HG03095 (cell line): ENCODE data around the gene ST13.
"Not testable (repeated sequence)": the region's sequence is repeated elsewhere in the genome, so short reads cannot be mapped to it uniquely, and the experiment has no call there.

Source experiments
- ATAC-seq: cut with Tn5 transposase; IDR thresholded peaks from one replicate; pipeline ENCODE4 v1.9.1; 2021; ENCODE audit warnings: moderate library complexity; ENCODE audit not compliant: unreplicated experiment

The ST13 gene

DNA sequence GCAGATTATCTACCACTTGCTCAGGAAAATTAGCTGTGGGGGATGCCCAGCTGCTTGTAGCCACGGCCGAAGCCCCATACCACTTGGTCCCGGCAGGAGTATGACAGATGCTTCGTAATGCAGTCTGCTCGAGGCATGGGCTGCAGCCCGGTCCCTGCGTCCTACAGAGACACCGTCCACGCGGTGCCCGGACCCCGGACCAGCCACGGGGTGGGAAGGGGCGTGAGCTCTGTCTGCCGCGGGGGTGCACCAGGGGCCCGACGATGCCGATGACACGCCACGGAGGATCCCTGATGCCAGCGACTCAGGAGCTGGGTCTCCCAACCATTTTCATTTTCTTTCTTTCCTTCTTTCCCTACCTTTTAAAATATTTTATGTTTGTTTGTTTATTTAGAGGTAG is 67.3 kb downstream of the ST13 start:
- ATAC-seq, result no peak

DNA sequence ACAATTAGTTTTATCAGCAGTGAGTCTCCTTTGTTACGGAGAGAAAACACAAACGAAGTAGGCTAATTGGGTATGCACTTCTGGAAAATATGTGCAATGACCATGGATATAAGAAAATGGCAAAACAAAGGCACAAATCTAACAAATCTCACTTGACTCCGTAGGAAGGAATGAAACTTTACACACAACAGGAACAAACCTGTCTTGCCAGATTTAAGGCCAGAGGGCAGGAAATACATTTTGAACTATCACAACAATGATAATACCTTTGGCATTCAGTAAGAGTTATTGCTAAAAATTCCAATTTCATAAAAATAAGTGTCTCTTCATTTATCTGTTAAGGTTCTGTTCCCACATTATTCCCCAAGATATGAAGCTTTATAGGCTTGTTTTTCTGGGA is 73.9 kb downstream of the ST13 start:
- ATAC-seq, result no peak

DNA sequence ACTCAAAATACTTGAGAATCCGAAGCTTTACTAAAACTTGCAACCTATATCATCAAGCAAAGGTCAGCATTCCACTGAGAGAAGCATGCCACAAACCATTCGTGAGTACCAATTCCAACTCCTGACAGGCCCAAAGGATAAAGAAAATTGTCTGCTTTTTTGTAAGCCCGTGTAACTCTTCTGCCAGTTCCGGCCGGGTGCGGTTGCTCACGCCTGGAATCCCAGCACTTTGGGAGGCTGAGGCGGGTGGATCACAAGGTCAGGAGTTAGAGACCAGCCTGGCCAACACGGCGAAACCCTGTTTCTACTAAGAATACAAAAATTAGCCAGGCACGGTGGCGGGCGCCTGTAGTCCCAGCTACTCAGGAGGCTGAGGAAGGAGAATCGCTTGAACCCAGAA is 74.7 kb downstream of the ST13 start:
- ATAC-seq, result not testable (repeated sequence)
